IMR-90 (cell line): ENCODE measurements around the gene CNTRL.
"Not testable (repeated sequence)": the region's sequence is repeated elsewhere in the genome, so short reads cannot be mapped to it uniquely, and the experiment has no call there.

Source experiments
- CTCF ChIP-seq: conservative IDR thresholded peaks from 2 replicates; pipeline ENCODE4 v1.5.1; 2012; ENCODE audit warnings: mild to moderate bottlenecking, low read depth, low read length, improper control_type of control experiment
- FOS ChIP-seq: fragments of 150-350 bp; IDR thresholded peaks from 2 replicates; pipeline ENCODE4 v1.6.1; 2016; ENCODE audit warnings: low read depth, low read length
- MXI1 ChIP-seq: IDR thresholded peaks from 2 replicates; pipeline ENCODE4 v1.6.1; 2012; ENCODE audit warnings: low read depth, mild to moderate bottlenecking, low read length, moderate library complexity, borderline replicate concordance
- POLR2A ChIP-seq: IDR thresholded peaks from 2 replicates; pipeline ENCODE4 v1.6.1; 2012; ENCODE audit warnings: mild to moderate bottlenecking, low read depth, low read length
- USF2 ChIP-seq: fragments of 150-350 bp; IDR thresholded peaks from 2 replicates; pipeline ENCODE4 v1.6.1; 2017; ENCODE audit warnings: mild to moderate bottlenecking, antibody characterized with exemption, low read length, low read depth

- TF ChIP-seq MXI1, USF2, CTCF, FOS, POLR2A: not testable (repeated sequence)
Observed at GRCh38 chr9:121179373-121179721, 104.6 kb downstream of the CNTRL start.
